A549 (cell line): Measurements from ENCODE around the gene TMEM223. TPM values are rescaled to one million over a fixed set of nuclear protein-coding genes. Genes with fewer than 3 reads are reported as not detected.
A peak's percentile ranks its signal among the peaks of the same experiment; 100 is the strongest.

Experiments
- ATAC-seq, 2 experiments: fragments of 200-7000 bp in 1 of 2; fragments of >200 bp in 1 of 2; cut with Nextera tagmentation in 1 of 2; cut with Tn5 transposase in 1 of 2; 3 replicates each; pipeline versions ENCODE4 v1.8.0 to v1.9.1; 2018 to 2020; ENCODE audit warnings: mild to moderate bottlenecking in 1 of 2, moderate library complexity in 1 of 2
- CTCF ChIA-PET: fragments of 300-600 bp; sonication (Branson Sonifier 250); formaldehyde crosslinking; extraction: SDS; loops from one replicate; lab custom pipeline; 2021; ENCODE audit warnings: antibody characterized with exemption, inconsistent platforms; lab: Yijun Ruan, JAX
- POLR2A ChIA-PET: fragments of 350-600 bp; formaldehyde crosslinking; extraction: SDS; loops from one replicate; lab custom pipeline; 2021; ENCODE audit warnings: antibody characterized with exemption, inconsistent platforms; lab: Yijun Ruan, JAX
- DNase-seq, 2 experiments: peaks; one replicate each; pipeline versions ENCODE4 v3.0.0 to v3.0.0-alpha.2; 2011 to 2016; ENCODE audit warnings: low read depth in 1 of 2, low spot score in 1 of 2
- FAIRE-seq: peaks from 2 replicates; lab custom pipeline; 2011; peaks lifted over from hg19 to GRCh38; lab: Jason Lieb, UNC
- H3K27ac ChIP-seq, 2 experiments: fragments of >200 bp; sonication (Bioruptor Twin); formaldehyde crosslinking; 3 replicates each; pipeline ENCODE4 v1.5.1; 2016 to 2017
- H3K4me1 ChIP-seq: fragments of >200 bp; sonication (Bioruptor Twin); formaldehyde crosslinking; 3 replicates; pipeline ENCODE4 v1.6.1; 2016
- H3K4me2 ChIP-seq: fragments of >200 bp; sonication (Bioruptor Twin); formaldehyde crosslinking; 3 replicates; pipeline ENCODE4 v1.6.1; 2016
- H3K4me3 ChIP-seq: fragments of >200 bp; sonication (Bioruptor Twin); formaldehyde crosslinking; 3 replicates; pipeline ENCODE4 v1.5.1; 2016
- H3K9me3 ChIP-seq: fragments of >200 bp; sonication (Bioruptor Twin); formaldehyde crosslinking; 3 replicates; pipeline ENCODE4 v1.6.1; 2016
- CBX2 ChIP-seq: fragments of 200-600 bp; sonication (generic); IDR thresholded peaks from 2 replicates; pipeline ENCODE4 v1.6.1; 2016; ENCODE audit warnings: low read depth, mild to moderate bottlenecking, borderline replicate concordance
- CBX8 ChIP-seq: fragments of 200-600 bp; sonication (generic); IDR thresholded peaks from 2 replicates; pipeline ENCODE4 v1.6.1; 2016
- CTCF ChIP-seq: fragments of >200 bp; sonication (Bioruptor Twin); formaldehyde crosslinking; IDR thresholded peaks from 3 replicates; pipeline ENCODE4 v1.5.1; 2016
- E2F6 ChIP-seq: IDR thresholded peaks from 2 replicates; pipeline ENCODE4 v1.6.1; 2012; ENCODE audit warnings: low read depth, borderline replicate concordance
- EHF ChIP-seq: fragments of 250-450 bp; sonication (Bioruptor Pico); IDR thresholded peaks from 2 replicates; pipeline ENCODE4 v1.5.0; 2020; ENCODE audit warnings: mild to moderate bottlenecking
- EHMT2 ChIP-seq: fragments of 200-600 bp; sonication (generic); IDR thresholded peaks from 2 replicates; pipeline ENCODE4 v1.6.1; 2016; ENCODE audit warnings: antibody characterized with exemption, low read depth, mild to moderate bottlenecking, moderate library complexity
- ESRRA ChIP-seq: fragments of 150-350 bp; IDR thresholded peaks from 2 replicates; pipeline ENCODE4 v1.6.1; 2014; ENCODE audit warnings: mild to moderate bottlenecking, low read length, borderline replicate concordance
- FOSB ChIP-seq: fragments of 250-450 bp; sonication (Bioruptor Pico); IDR thresholded peaks from 2 replicates; pipeline ENCODE4 v1.5.0; 2020; ENCODE audit warnings: mild to moderate bottlenecking, moderate library complexity
- FOSL2 ChIP-seq, 2 experiments: fragments of 450-650 bp in 1 of 2; fragments of >200 bp in 1 of 2; sonication (Bioruptor Twin) in 1 of 2; formaldehyde crosslinking; IDR thresholded peaks; 2 replicates each; pipeline versions ENCODE4 v1.5.0 to v1.6.1; 2016 to 2020; ENCODE audit warnings: mild to moderate bottlenecking in 1 of 2, moderate library complexity in 1 of 2
- HOXA7 ChIP-seq: fragments of 250-450 bp; sonication (Bioruptor Pico); IDR thresholded peaks from 2 replicates; pipeline ENCODE4 v1.5.0; 2020; ENCODE audit warnings: mild to moderate bottlenecking, moderate library complexity
- HOXB13 ChIP-seq: fragments of 250-450 bp; sonication (Bioruptor Pico); IDR thresholded peaks from 2 replicates; pipeline ENCODE4 v1.5.0; 2020; ENCODE audit warnings: low read depth, mild to moderate bottlenecking, moderate library complexity
- HOXB5 ChIP-seq: fragments of 250-450 bp; sonication (Bioruptor Pico); IDR thresholded peaks from 2 replicates; pipeline ENCODE4 v1.5.0; 2020; ENCODE audit warnings: mild to moderate bottlenecking, moderate library complexity
- KDM5A ChIP-seq: fragments of 200-600 bp; sonication (generic); IDR thresholded peaks from 2 replicates; pipeline ENCODE4 v1.6.1; 2016; ENCODE audit warnings: antibody characterized with exemption, mild to moderate bottlenecking
- MAFK ChIP-seq: fragments of 450-650 bp; IDR thresholded peaks from 2 replicates; pipeline ENCODE4 v1.6.1; 2014; ENCODE audit not compliant: partially characterized antibody
- NFE2L2 ChIP-seq: fragments of 150-350 bp; conservative IDR thresholded peaks from 2 replicates; pipeline ENCODE4 v1.6.1; 2014; ENCODE audit warnings: low read length
- NPAS2 ChIP-seq: fragments of 250-450 bp; sonication (Bioruptor Pico); IDR thresholded peaks from 2 replicates; pipeline ENCODE4 v1.8.0; 2022; ENCODE audit warnings: mild to moderate bottlenecking, moderate library complexity, borderline replicate concordance
- PBX3 ChIP-seq: IDR thresholded peaks from 2 replicates; pipeline ENCODE4 v1.6.1; 2012
- RCOR1 ChIP-seq: fragments of 150-350 bp; IDR thresholded peaks from 2 replicates; pipeline ENCODE4 v1.6.1; 2014; ENCODE audit warnings: antibody characterized with exemption, low read length, low read depth
- ZNF302 ChIP-seq: fragments of 250-450 bp; sonication (Bioruptor Pico); IDR thresholded peaks from 2 replicates; pipeline ENCODE4 v1.9.0; 2021; ENCODE audit warnings: inconsistent platforms, mild to moderate bottlenecking, moderate library complexity
- WGBS: methylation state at CpG from one replicate; pipeline ENCODE4 v1.1.6; 2017; ENCODE audit errors: missing lambda C conversion rate; 5-methylcytosine and 5-hydroxymethylcytosine counted together
- polyA plus RNA-seq, 4 experiments: library from polyadenylated mRNA; depleted of rRNA in 3 of 4; stranded (reverse); fragments of >200 nt; fragmentation: RNase III in 1 of 4; extraction: RNeasy Plus Mini Kit Qiagen cat#74134 plus additional on column Dnase treatment in 1 of 4; gene quantifications; 2 replicates in 3 of 4; 3 replicates in 1 of 4; pipeline ENCODE4 v1.2.3, GENCODE V29; 2011 to 2017
- TF ChIP-seq, protein P1 (sequence below): fragments of 200-600 bp; sonication (generic); IDR thresholded peaks from 2 replicates; pipeline ENCODE4 v1.6.1; 2016; ENCODE audit warnings: antibody characterized with exemption, mild to moderate bottlenecking, moderate library complexity
- TF ChIP-seq, protein P2 (sequence below): IDR thresholded peaks from 2 replicates; pipeline ENCODE4 v1.6.1; 2012
- TF ChIP-seq, protein P3 (sequence below): fragments of >200 bp; sonication (Bioruptor Twin); formaldehyde crosslinking; IDR thresholded peaks from 3 replicates; pipeline ENCODE4 v1.6.1; 2016
- TF ChIP-seq, protein P4 (sequence below): fragments of >200 bp; sonication (Bioruptor Twin); formaldehyde crosslinking; IDR thresholded peaks from 2 replicates; pipeline ENCODE4 v1.6.1; 2016

The TMEM223 gene
- polyA plus RNA-seq, 2 of the 4 experiments (the other 2 are of a cell fraction) = 23.5 to 26.5 TPM

GRCh38 chr11:62782753-62783152 is 9.1 kb downstream of the TMEM223 start:
- ATAC-seq = no peak
- Histone ChIP-seq H3K4me1 (peaks cover 6% of the 10 kb centered on the region; the same call in 1 of the 3 replicates), H3K9me3 (no peaks in the 10 kb centered on the region), H3K4me2 (no peak overlapping the region), H3K27ac (no peak overlapping the region), H3K4me3 (no peak overlapping the region)
- WGBS = 95% methylated on average over 7 of the region's 7 CpGs
- no peak for TF ChIP-seq HOXB5 (CRISPR knock-in tag)
- no peak for TF ChIP-seq ZNF302 (CRISPR knock-in tag)
- TF ChIP-seq HOXB13 = no peak
- TF ChIP-seq NFE2L2 = no peak
- no peak for TF ChIP-seq EHMT2
- TF ChIP-seq EHF (CRISPR knock-in tag) = no peak
- no peak for TF ChIP-seq PBX3
- no peak for TF ChIP-seq KDM5A
- CTCF ChIA-PET = no interaction called here
- DNase-seq = no peak
- no peak for FAIRE-seq
- POLR2A ChIA-PET = interaction anchor here (0.8 kb wide), 1 partner anchor 12 kb away, joined by 4 read pairs; no protein-coding TSS in a partner anchor

GRCh38 chr11:62778441-62778840 is 13.4 kb downstream of the TMEM223 start:
- peak; percentile 25 to 27; a peak in 3 of 6 replicates for ATAC-seq
- Histone ChIP-seq H3K27ac (no peak overlapping the region), H3K9me3 (no peaks in the 10 kb centered on the region), H3K4me3 (no peak overlapping the region)
- POLR2A ChIA-PET = interaction anchor here (0.9 kb wide), 1 partner anchor 114 kb away, joined by 3 read pairs; the partner anchor contains the start of genes C11orf98 and CSKMT
- CTCF ChIA-PET = interaction anchor here (2.3 to 13.8 kb wide), 2 partner anchors 9 kb away, joined by 7 to 211 read pairs; partner anchors contain the start of gene TMEM179B
- no peak for DNase-seq
- TF ChIP-seq E2F6 = no peak
- no peak for TF ChIP-seq HOXA7 (CRISPR knock-in tag)
- TF ChIP-seq FOSB (CRISPR knock-in tag) = no peak
- TF ChIP-seq CBX8 = no peak
- no peak for TF ChIP-seq HOXB5 (CRISPR knock-in tag)
- no peak for TF ChIP-seq ESRRA
- no peak for TF ChIP-seq RCOR1
- no peak for TF ChIP-seq PBX3
- TF ChIP-seq FOSL2 (IDR thresholded peaks at IDR 0.05) = no peak
- no peak for TF ChIP-seq FOSL2 (CRISPR knock-in tag; IDR thresholded peaks at IDR 0.05)
- no peak for TF ChIP-seq NPAS2 (CRISPR knock-in tag)
- TF ChIP-seq MAFK = no peak
- TF ChIP-seq, protein P1, sequence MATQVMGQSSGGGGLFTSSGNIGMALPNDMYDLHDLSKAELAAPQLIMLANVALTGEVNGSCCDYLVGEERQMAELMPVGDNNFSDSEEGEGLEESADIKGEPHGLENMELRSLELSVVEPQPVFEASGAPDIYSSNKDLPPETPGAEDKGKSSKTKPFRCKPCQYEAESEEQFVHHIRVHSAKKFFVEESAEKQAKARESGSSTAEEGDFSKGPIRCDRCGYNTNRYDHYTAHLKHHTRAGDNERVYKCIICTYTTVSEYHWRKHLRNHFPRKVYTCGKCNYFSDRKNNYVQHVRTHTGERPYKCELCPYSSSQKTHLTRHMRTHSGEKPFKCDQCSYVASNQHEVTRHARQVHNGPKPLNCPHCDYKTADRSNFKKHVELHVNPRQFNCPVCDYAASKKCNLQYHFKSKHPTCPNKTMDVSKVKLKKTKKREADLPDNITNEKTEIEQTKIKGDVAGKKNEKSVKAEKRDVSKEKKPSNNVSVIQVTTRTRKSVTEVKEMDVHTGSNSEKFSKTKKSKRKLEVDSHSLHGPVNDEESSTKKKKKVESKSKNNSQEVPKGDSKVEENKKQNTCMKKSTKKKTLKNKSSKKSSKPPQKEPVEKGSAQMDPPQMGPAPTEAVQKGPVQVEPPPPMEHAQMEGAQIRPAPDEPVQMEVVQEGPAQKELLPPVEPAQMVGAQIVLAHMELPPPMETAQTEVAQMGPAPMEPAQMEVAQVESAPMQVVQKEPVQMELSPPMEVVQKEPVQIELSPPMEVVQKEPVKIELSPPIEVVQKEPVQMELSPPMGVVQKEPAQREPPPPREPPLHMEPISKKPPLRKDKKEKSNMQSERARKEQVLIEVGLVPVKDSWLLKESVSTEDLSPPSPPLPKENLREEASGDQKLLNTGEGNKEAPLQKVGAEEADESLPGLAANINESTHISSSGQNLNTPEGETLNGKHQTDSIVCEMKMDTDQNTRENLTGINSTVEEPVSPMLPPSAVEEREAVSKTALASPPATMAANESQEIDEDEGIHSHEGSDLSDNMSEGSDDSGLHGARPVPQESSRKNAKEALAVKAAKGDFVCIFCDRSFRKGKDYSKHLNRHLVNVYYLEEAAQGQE = no peak
- TF ChIP-seq CTCF = no peak
- TF ChIP-seq, protein P2, sequence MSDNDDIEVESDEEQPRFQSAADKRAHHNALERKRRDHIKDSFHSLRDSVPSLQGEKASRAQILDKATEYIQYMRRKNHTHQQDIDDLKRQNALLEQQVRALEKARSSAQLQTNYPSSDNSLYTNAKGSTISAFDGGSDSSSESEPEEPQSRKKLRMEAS = no peak
- TF ChIP-seq, protein P3, sequence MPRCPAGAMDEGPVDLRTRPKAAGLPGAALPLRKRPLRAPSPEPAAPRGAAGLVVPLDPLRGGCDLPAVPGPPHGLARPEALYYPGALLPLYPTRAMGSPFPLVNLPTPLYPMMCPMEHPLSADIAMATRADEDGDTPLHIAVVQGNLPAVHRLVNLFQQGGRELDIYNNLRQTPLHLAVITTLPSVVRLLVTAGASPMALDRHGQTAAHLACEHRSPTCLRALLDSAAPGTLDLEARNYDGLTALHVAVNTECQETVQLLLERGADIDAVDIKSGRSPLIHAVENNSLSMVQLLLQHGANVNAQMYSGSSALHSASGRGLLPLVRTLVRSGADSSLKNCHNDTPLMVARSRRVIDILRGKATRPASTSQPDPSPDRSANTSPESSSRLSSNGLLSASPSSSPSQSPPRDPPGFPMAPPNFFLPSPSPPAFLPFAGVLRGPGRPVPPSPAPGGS = no peak
- no peak for TF ChIP-seq CBX2
- TF ChIP-seq, protein P4, sequence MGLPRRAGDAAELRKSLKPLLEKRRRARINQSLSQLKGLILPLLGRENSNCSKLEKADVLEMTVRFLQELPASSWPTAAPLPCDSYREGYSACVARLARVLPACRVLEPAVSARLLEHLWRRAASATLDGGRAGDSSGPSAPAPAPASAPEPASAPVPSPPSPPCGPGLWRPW = no peak
- TF ChIP-seq, all 56 proteins: peak for 0
- FAIRE-seq = no peak
- 94% methylated on average over 3 of the region's 3 CpGs for WGBS
- no peak overlapping the region for H3K4me2 ChIP-seq
- no peaks in the 10 kb centered on the region for H3K4me1 ChIP-seq
